Esophagus squamous epithelium (tissue), 5 donors: ENCODE results near the gene RUNX1. TPM values are rescaled to one million over a fixed set of nuclear protein-coding genes. Genes with fewer than 3 reads are reported as not detected.

Source experiments
- DNase-seq: peaks from one replicate; lab custom pipeline; 2025; lab: John Stamatoyannopoulos, UW
- H3K27ac ChIP-seq, 4 donors: fragments of 200-600 bp; sonication (generic); one replicate each; pipeline ENCODE4 v1.5.1; 2016 to 2019; ENCODE audit warnings: mild to moderate bottlenecking in 1 of 4
- H3K27me3 ChIP-seq, 4 donors: fragments of 200-600 bp; sonication (generic); 1 replicate in 3 of 4; 2 replicates in 1 of 4; pipeline versions ENCODE4 v1.5.1 to v1.6.0; 2017 to 2021; ENCODE audit warnings: antibody characterized with exemption in 1 of 4
- H3K36me3 ChIP-seq, 3 donors: fragments of 200-600 bp; sonication (generic); one replicate each; pipeline ENCODE4 v1.5.1; 2016 to 2019
- H3K4me1 ChIP-seq, 3 donors: fragments of 200-600 bp; sonication (generic); one replicate each; pipeline ENCODE4 v1.5.1; 2017 to 2019
- H3K4me3 ChIP-seq, 4 donors: fragments of 200-600 bp; sonication (generic); 1 replicate in 3 of 4; 2 replicates in 1 of 4; pipeline ENCODE4 v1.5.1; 2016 to 2019; ENCODE audit warnings: mild to moderate bottlenecking in 2 of 4, moderate library complexity in 1 of 4
- H3K9me3 ChIP-seq, 3 donors: fragments of 200-600 bp; sonication (generic); one replicate each; pipeline ENCODE4 v1.5.1; 2016 to 2019
- CTCF ChIP-seq, 6 experiments: fragments of 450-650 bp in 4 of 6; fragments of 200-600 bp in 2 of 6; sonication (generic) in 2 of 6; IDR thresholded peaks; one replicate each; pipeline ENCODE4 v1.5.1; 2016 to 2019; ENCODE audit warnings: antibody characterized with exemption in 6 of 6, mild to moderate bottlenecking in 4 of 6, moderate library complexity in 4 of 6
- POLR2A ChIP-seq, 4 donors: fragments of 450-650 bp; IDR thresholded peaks; one replicate each; pipeline ENCODE4 v1.6.1; 2017; ENCODE audit warnings: antibody characterized with exemption in 4 of 4, mild to moderate bottlenecking in 4 of 4, moderate library complexity in 3 of 4
- WGBS, 2 donors: methylation state at CpG; one replicate each; pipeline ENCODE4 v1.1.5; 2018; 5-methylcytosine and 5-hydroxymethylcytosine counted together
- intact Hi-C: fragments of 100-400 bp; cut with DNase I; formaldehyde crosslinking; loops from one replicate; pipeline ENCODE4 v1.15.0; 2022
- total RNA-seq, 4 donors: library from RNA; depleted of rRNA; stranded (reverse); fragments of >200 nt; gene quantifications; one replicate each; pipeline ENCODE4 v1.1.0, GENCODE V29; 2016
- donor health status: DM: yes; HTN: yes; CAD: no.

Gene RUNX1
- total RNA-seq, 4 donors from 2014 or later = 8.2 to 25.4 (median 18.3) TPM

- Histone ChIP-seq H3K36me3 (no peaks in the 10 kb centered on the region), H3K9me3 (no peaks in the 10 kb centered on the region), H3K4me1 (peaks cover 0 to 8% (median 0%) of the 10 kb centered on the region in 3 donors), H3K27me3 (peaks cover 0 to 3% (median 0%) of the 10 kb centered on the region in 4 donors), H3K27ac (no peak overlapping the region), H3K4me3 (no peak overlapping the region)
- no peak for TF ChIP-seq CTCF (IDR thresholded peaks at IDR 0.05)
- no peak for TF ChIP-seq POLR2A (IDR thresholded peaks at IDR 0.05)
- WGBS, 2 donors = 63 to 68% methylated on average over 3 of the region's 3 CpGs
- no peak for DNase-seq
- intact Hi-C loops = no loop called here
Measured at GRCh38 chr21:35083246-35083645, 34.1 kb upstream of the RUNX1 start.

DNA sequence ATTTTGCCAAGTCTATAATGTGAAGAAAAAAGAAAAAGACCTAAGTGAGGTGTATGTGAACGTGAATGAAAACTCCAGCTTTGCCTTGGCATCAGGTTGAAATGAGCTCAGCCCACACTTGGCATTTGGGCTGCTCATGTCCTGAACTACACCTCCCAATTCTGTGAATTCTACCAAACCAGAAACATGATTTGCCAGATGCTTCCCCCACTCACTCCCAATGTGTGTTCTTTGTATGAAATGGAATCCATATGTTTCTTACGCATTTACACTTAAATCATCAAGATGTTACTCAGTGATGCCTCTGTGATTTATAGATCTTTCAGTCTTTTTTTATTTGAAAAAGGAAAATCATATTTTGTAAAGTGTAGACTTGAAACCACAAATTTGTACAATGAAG is 32.8 kb upstream of the RUNX1 start:
- no peak overlapping the region for H3K27ac ChIP-seq
- WGBS, 2 donors = 83 to 85% methylated on average over 2 of the region's 2 CpGs
- no peak for DNase-seq
- peaks cover 0 to 3% (median 0%) of the 10 kb centered on the region in 4 donors for H3K27me3 ChIP-seq
- TF ChIP-seq CTCF (IDR thresholded peaks at IDR 0.05) = no peak
- no peak for TF ChIP-seq POLR2A (IDR thresholded peaks at IDR 0.05)
- H3K4me1 ChIP-seq = peaks cover 0 to 7% (median 0%) of the 10 kb centered on the region in 3 donors
- intact Hi-C loops = no loop called here
- no peaks in the 10 kb centered on the region for H3K9me3 ChIP-seq
- H3K36me3 ChIP-seq = no peaks in the 10 kb centered on the region
- H3K4me3 ChIP-seq = no peak overlapping the region

DNA sequence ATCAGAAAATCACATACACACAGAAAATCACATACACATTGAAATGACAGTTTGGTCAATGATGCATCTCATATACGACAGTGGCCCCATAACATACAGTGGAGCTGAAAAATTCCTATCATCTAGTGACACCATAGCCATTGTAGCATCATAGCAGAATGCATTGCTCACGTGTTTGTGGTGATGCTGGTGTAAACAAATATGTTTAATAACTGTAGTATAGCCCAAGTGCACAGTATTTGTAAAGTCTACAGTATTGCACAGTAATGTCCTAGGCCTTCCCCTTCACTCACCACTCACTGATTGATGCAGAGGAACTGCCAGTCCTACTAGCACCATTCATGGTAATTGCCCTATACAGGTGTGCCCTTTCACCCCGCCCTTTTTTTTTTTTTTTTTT is 30.1 kb upstream of the RUNX1 start:
- Histone ChIP-seq H3K9me3 (no peaks in the 10 kb centered on the region), H3K4me1 (no peaks in the 10 kb centered on the region), H3K27me3 (peaks cover 0 to 3% (median 0%) of the 10 kb centered on the region in 4 donors), H3K27ac (no peak overlapping the region), H3K36me3 (no peaks in the 10 kb centered on the region), H3K4me3 (no peak overlapping the region)
- TF ChIP-seq CTCF (IDR thresholded peaks at IDR 0.05) = no peak
- TF ChIP-seq POLR2A (IDR thresholded peaks at IDR 0.05) = no peak
- 92 to 97% methylated on average over 3 of the region's 3 CpGs for WGBS, 2 donors
- no peak for DNase-seq
- intact Hi-C loops = no loop called here

DNA sequence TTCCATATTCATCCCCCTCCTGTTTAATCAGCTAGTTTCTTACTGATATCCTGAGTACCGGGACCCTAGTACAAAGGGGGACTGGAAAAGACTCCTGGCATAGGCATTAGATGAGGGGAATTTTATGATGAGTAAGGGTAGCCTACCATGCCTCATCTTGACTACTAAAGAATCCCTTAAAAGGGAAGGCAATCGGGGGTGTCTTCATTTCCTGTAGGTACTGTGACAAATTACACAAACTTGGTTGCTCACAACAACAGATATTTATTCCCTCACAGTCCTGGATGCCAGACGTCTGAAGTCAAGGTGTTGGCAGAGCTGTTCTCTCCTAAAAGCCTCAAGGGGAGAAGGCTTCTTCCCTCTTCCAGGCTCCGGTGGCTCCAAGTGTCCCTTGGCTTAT is 28.9 kb upstream of the RUNX1 start:
- peaks cover 0 to 3% (median 0%) of the 10 kb centered on the region in 4 donors for H3K27me3 ChIP-seq
- DNase-seq = no peak
- TF ChIP-seq CTCF (IDR thresholded peaks at IDR 0.05) = no peak
- no peak for TF ChIP-seq POLR2A (IDR thresholded peaks at IDR 0.05)
- no peaks in the 10 kb centered on the region for H3K36me3 ChIP-seq
- intact Hi-C loops = no loop called here
- H3K27ac ChIP-seq = no peak overlapping the region
- no peaks in the 10 kb centered on the region for H3K9me3 ChIP-seq
- H3K4me3 ChIP-seq = no peak overlapping the region
- 75 to 76% methylated on average over 4 of the region's 4 CpGs for WGBS, 2 donors
- H3K4me1 ChIP-seq = no peaks in the 10 kb centered on the region

GRCh38 chr21:35077466-35077865 is 28.4 kb upstream of the RUNX1 start:
- Histone ChIP-seq H3K4me3 (no peak overlapping the region), H3K4me1 (no peaks in the 10 kb centered on the region), H3K27ac (no peak overlapping the region), H3K36me3 (no peaks in the 10 kb centered on the region), H3K9me3 (no peaks in the 10 kb centered on the region), H3K27me3 (peaks cover 0 to 3% (median 0%) of the 10 kb centered on the region in 4 donors)
- TF ChIP-seq CTCF (IDR thresholded peaks at IDR 0.05) (no peak), POLR2A (IDR thresholded peaks at IDR 0.05) (no peak)
- WGBS, 2 donors = 95 to 100% methylated on average over 4 of the region's 4 CpGs
- intact Hi-C loops = no loop called here
- no peak for DNase-seq
